Astrocyte (in vitro differentiated cells and primary cell): Measurements from ENCODE around the gene HNRNPM.

Experiments used
- EZH2 ChIP-seq: IDR thresholded peaks from 2 replicates; pipeline ENCODE4 v1.6.1; 2012; ENCODE audit warnings: mild to moderate bottlenecking, low read length, inconsistent platforms; ENCODE audit not compliant: insufficient read depth
- TF ChIP-seq, protein P1 (sequence below): IDR thresholded peaks from 2 replicates; pipeline ENCODE4 v1.5.1; 2011; ENCODE audit warnings: low read depth, mild to moderate bottlenecking, inconsistent platforms, low read length, moderate library complexity; ENCODE audit not compliant: insufficient read depth

DNA sequence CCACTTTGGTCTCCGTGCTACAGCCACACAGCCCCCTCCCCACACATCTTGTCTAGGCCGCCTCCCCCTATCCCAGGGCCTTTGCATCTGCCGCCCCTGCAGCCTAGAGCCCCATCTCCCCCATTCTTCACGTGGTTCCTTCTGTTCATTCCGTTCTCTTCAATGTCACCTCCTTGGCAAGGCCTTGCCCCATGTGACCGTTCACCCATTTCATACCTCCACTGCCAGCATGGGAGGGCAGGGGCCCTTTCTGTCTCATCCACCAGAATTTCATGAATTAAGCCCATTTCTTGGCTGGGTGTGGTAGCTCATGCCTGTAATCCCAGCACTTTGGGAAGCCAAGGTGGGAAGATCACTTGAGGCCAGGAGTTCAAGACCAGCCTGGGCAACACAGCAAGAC lies 15.7 kb upstream of the HNRNPM start:
- TF ChIP-seq, protein P1, sequence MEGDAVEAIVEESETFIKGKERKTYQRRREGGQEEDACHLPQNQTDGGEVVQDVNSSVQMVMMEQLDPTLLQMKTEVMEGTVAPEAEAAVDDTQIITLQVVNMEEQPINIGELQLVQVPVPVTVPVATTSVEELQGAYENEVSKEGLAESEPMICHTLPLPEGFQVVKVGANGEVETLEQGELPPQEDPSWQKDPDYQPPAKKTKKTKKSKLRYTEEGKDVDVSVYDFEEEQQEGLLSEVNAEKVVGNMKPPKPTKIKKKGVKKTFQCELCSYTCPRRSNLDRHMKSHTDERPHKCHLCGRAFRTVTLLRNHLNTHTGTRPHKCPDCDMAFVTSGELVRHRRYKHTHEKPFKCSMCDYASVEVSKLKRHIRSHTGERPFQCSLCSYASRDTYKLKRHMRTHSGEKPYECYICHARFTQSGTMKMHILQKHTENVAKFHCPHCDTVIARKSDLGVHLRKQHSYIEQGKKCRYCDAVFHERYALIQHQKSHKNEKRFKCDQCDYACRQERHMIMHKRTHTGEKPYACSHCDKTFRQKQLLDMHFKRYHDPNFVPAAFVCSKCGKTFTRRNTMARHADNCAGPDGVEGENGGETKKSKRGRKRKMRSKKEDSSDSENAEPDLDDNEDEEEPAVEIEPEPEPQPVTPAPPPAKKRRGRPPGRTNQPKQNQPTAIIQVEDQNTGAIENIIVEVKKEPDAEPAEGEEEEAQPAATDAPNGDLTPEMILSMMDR: no peak
- no peak for TF ChIP-seq EZH2
